ENCODE data around the gene MFAP2. TPM values are rescaled to one million over a fixed set of nuclear protein-coding genes. Genes with fewer than 3 reads are reported as not detected.

Gene MFAP2
- total RNA-seq, 1 donor = 60.3 TPM

GRCh38 chr1:17009706-17010105, 29.3 kb upstream of the MFAP2 start:
- no peak for DNase-seq (ENCODE audit: low read depth)
- TF ChIP-seq CTCF (IDR thresholded peaks at IDR 0.05; ENCODE audit: insufficient read depth, low read length) = no peak
- no peak overlapping the region for H3K4me3 ChIP-seq (ENCODE audit: low read depth, low read length)

DNA sequence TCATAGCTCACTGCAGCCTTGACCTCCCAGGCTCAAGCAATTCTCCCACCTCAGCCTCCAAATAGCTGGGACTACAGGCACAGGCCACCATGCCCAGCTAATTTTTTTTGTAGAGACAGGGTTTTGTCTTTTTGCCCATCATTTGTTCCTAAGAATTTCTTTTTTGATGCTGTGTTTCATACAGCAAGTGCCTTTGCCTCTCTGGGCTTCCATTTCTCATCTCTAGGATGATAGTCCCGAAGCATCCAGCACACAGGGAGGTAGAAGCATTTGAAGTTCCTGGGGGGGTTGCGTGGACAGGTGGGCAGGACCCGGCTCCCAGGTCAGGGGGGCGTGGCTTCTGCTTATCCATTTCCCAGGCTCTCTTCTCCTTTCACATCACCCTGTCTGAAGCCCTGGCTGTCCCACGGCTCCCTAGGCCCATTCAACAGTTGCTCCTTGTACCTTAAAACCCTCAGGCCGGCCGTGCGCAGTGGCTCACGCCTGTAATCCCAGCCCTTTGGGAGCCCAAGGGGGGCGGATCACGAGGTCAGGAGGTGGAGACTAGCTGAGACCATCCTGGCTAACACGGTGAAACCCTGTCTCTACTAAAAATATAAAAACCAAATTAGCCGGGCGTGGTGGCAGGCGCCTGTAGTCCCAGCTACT, 27.9 kb upstream of the MFAP2 start:
- no peak overlapping the region for H3K4me3 ChIP-seq (ENCODE audit: low read depth, low read length)
- no peak for DNase-seq (ENCODE audit: low read depth)
- no peak for TF ChIP-seq CTCF (IDR thresholded peaks at IDR 0.05; ENCODE audit: insufficient read depth, low read length)

DNA sequence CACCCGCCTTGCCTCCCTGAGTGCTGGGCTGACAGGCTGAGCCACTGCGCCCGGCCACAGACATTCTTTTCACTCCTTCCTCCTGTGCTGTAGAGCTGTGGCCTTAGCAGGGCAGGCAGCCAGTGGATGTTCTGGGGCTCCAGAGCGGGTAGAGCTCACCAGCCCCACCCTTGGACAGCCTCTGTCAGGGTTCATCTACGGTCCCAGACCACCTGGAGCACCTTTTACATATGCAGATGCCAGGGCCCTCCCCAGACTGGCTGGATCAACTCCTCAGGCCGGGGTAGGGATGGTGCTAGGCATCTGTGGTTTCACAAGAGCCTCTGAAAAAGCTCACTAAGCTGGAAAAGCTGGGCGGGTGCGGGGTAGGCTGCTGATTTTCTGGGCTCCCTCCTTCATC, 26.7 kb upstream of the MFAP2 start:
- DNase-seq (ENCODE audit: low read depth) = no peak
- no peak for TF ChIP-seq CTCF (IDR thresholded peaks at IDR 0.05; ENCODE audit: insufficient read depth, low read length)
- H3K4me3 ChIP-seq (ENCODE audit: low read depth, low read length) = no peak overlapping the region

DNA sequence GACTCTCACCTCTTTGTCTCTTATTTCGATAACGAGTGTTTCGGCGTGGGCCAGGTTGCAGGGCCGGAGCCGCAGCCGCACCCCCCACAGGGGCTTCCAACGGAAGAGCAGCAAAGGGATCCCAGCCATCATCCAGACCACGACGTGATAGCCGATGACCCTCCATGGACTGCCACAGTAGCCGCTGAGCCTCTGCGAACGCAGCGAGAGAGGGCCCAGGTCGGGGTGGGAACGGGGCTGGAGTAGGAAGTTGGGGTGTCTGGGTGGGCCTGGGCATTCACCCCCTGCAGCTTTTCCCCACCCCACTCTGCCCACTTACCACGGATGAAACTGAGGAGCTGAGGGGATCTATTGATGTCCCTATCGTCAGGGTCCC, 24.9 kb upstream of the MFAP2 start:
- no peak for TF ChIP-seq CTCF (IDR thresholded peaks at IDR 0.05; ENCODE audit: insufficient read depth, low read length)
- no peak for DNase-seq (ENCODE audit: low read depth)
- H3K4me3 ChIP-seq (ENCODE audit: low read depth, low read length) = no peak overlapping the region

- H3K4me3 ChIP-seq (ENCODE audit: low read depth, low read length) = no peak overlapping the region
- DNase-seq (ENCODE audit: low read depth) = no peak
- TF ChIP-seq CTCF (IDR thresholded peaks at IDR 0.05; ENCODE audit: insufficient read depth, low read length) = no peak
Measured at GRCh38 chr1:17004466-17005364, 24.3 kb upstream of the MFAP2 start.

DNA sequence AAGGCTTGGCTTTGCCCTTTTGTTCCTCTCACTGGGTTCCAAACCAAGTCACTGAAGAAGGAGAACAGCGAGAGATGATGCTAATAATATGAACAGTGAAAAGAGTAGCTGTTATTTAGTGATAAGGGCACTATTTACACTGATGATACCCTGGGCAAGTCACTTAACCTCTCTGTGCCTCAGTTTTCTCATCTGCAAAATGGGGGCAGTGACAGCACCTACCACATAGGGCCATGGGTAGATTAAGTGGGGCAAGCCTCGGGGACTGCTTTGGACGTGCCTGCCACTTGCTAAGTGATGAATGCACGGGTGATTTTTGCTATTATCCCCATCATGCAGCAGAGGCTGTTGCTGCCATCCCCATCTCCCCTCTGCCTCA, 22.1 kb upstream of the MFAP2 start:
- H3K4me3 ChIP-seq (ENCODE audit: low read depth, low read length) = no peak overlapping the region
- no peak for TF ChIP-seq CTCF (IDR thresholded peaks at IDR 0.05; ENCODE audit: insufficient read depth, low read length)
- no peak for DNase-seq (ENCODE audit: low read depth)
